IMR-90 (cell line): ENCODE data around the gene UMODL1. TPM values are rescaled to one million over a fixed set of nuclear protein-coding genes. Genes with fewer than 3 reads are reported as not detected.

Experiments
- ATAC-seq: fragments of 200-7000 bp; cut with Tn5 transposase; 2 replicates; pipeline ENCODE4 v1.9.1; 2020; ENCODE audit warnings: low read depth, mild to moderate bottlenecking, moderate library complexity
- BruUV-seq: library from RNA; stranded (reverse); fragments of 400-500 nt; replicated peaks from 2 replicates; lab custom pipeline; 2021; lab: Mats Ljungman, UMichigan
- CTCF ChIA-PET: fragments of 300-600 bp; formaldehyde crosslinking; extraction: SDS; loops from one replicate; lab custom pipeline; 2021; ENCODE audit warnings: antibody characterized with exemption; lab: Yijun Ruan, JAX
- POLR2A ChIA-PET: fragments of 300-600 bp; sonication (Branson Sonifier 250); formaldehyde crosslinking; loops from one replicate; lab custom pipeline; 2022; ENCODE audit warnings: antibody characterized with exemption; ENCODE audit not compliant: unreplicated experiment; lab: Charles Lee
- DNase-seq: peaks from one replicate; pipeline ENCODE4 v3.0.0; 2013
- H2AFZ ChIP-seq: replicated peaks from 2 replicates; pipeline ENCODE3; 2013; ENCODE audit warnings: low read length, mild to moderate bottlenecking; ENCODE audit not compliant: poor library complexity
- H2AK5ac ChIP-seq: 2 replicates; pipeline ENCODE4 v1.6.1; 2013; ENCODE audit warnings: low read depth, low read length, inconsistent platforms
- H2AK9ac ChIP-seq: replicated peaks from 2 replicates; pipeline ENCODE3; 2013; ENCODE audit warnings: mild to moderate bottlenecking, low read depth, low read length, moderate library complexity; ENCODE audit not compliant: poor library complexity
- H2BK120ac ChIP-seq: 2 replicates; pipeline ENCODE4 v1.6.1; 2013; ENCODE audit warnings: low read depth, low read length, inconsistent platforms
- H2BK15ac ChIP-seq: 3 replicates; pipeline ENCODE4 v1.6.1; 2013; ENCODE audit warnings: low read depth, low read length, inconsistent platforms
- H2BK20ac ChIP-seq: 2 replicates; pipeline ENCODE4 v1.6.1; 2013; ENCODE audit warnings: low read depth, mild to moderate bottlenecking, inconsistent platforms, low read length, moderate library complexity
- H2BK5ac ChIP-seq: 2 replicates; pipeline ENCODE4 v1.6.1; 2013; ENCODE audit warnings: mild to moderate bottlenecking, low read depth, low read length, inconsistent platforms; ENCODE audit not compliant: poor library complexity, severe bottlenecking
- H3K14ac ChIP-seq: replicated peaks from 2 replicates; pipeline ENCODE4 v1.6.1; 2013; ENCODE audit warnings: low read depth, low read length, inconsistent platforms
- H3K18ac ChIP-seq: 2 replicates; pipeline ENCODE4 v1.6.1; 2013; ENCODE audit warnings: low read depth, low read length, control low read depth
- H3K23ac ChIP-seq: 2 replicates; pipeline ENCODE4 v1.6.1; 2013; ENCODE audit warnings: low read depth, low read length, inconsistent platforms
- H3K27ac ChIP-seq: 2 replicates; pipeline ENCODE4 v1.5.1; 2013; ENCODE audit warnings: mild to moderate bottlenecking, control low read depth, low read length; ENCODE audit not compliant: insufficient read depth
- H3K27me3 ChIP-seq: 2 replicates; pipeline ENCODE4 v1.6.1; 2013; ENCODE audit warnings: low read length; ENCODE audit not compliant: control insufficient read depth, insufficient read depth
- H3K36me3 ChIP-seq: 2 replicates; pipeline ENCODE4 v1.6.1; 2013; ENCODE audit warnings: low read length, mixed read lengths; ENCODE audit not compliant: control insufficient read depth, insufficient read depth
- H3K4ac ChIP-seq: 2 replicates; pipeline ENCODE4 v1.6.1; 2013; ENCODE audit warnings: low read depth, low read length, inconsistent platforms
- H3K4me1 ChIP-seq: 2 replicates; pipeline ENCODE4 v1.6.1; 2013; ENCODE audit warnings: low read length, mixed read lengths; ENCODE audit not compliant: control insufficient read depth, insufficient read depth
- H3K4me2 ChIP-seq: 2 replicates; pipeline ENCODE4 v1.6.1; 2013; ENCODE audit warnings: low read depth, mild to moderate bottlenecking, control low read depth, low read length, moderate library complexity
- H3K4me3 ChIP-seq: 2 replicates; pipeline ENCODE4 v1.5.1; 2013; ENCODE audit warnings: low read depth, mild to moderate bottlenecking, control low read depth, low read length, moderate library complexity; ENCODE audit not compliant: insufficient read depth
- H3K56ac ChIP-seq: 2 replicates; pipeline ENCODE4 v1.6.1; 2013; ENCODE audit warnings: low read length, inconsistent platforms; ENCODE audit not compliant: insufficient read depth; ENCODE audit errors: extremely low read depth
- H3K79me1 ChIP-seq, 2 experiments: 2 replicates each; pipeline ENCODE4 v1.6.1; 2013; ENCODE audit warnings: low read length in 2 of 2, inconsistent platforms in 1 of 2, low read depth in 1 of 2
- H3K9ac ChIP-seq: 2 replicates; pipeline ENCODE4 v1.6.1; 2013; ENCODE audit warnings: low read depth, low read length, control low read depth
- H3K9me1 ChIP-seq: 2 replicates; pipeline ENCODE4 v1.6.1; 2013; ENCODE audit warnings: low read length, inconsistent platforms; ENCODE audit not compliant: insufficient read depth
- H3K9me3 ChIP-seq: 2 replicates; pipeline ENCODE4 v1.6.1; 2013; ENCODE audit warnings: low read length; ENCODE audit not compliant: control insufficient read depth, insufficient read depth
- H4K20me1 ChIP-seq: 2 replicates; pipeline ENCODE4 v1.6.1; 2013; ENCODE audit warnings: low read length, inconsistent platforms; ENCODE audit not compliant: insufficient read depth
- H4K5ac ChIP-seq: 2 replicates; pipeline ENCODE4 v1.6.1; 2013; ENCODE audit warnings: mild to moderate bottlenecking, low read depth, low read length, control low read depth
- H4K8ac ChIP-seq, 2 experiments: 2 replicates each; pipeline ENCODE4 v1.6.1; 2013; ENCODE audit warnings: low read depth in 2 of 2, low read length in 2 of 2, control low read depth in 1 of 2, inconsistent platforms in 1 of 2
- H4K91ac ChIP-seq: 2 replicates; pipeline ENCODE4 v1.6.1; 2013; ENCODE audit warnings: low read depth, low read length, inconsistent platforms; ENCODE audit not compliant: insufficient read depth
- BHLHE40 ChIP-seq: fragments of 150-350 bp; IDR thresholded peaks from 2 replicates; pipeline ENCODE4 v1.6.1; 2016; ENCODE audit warnings: mild to moderate bottlenecking, low read depth, low read length
- CEBPB ChIP-seq: IDR thresholded peaks from 2 replicates; pipeline ENCODE4 v1.6.1; 2012; ENCODE audit warnings: low read depth, low read length, improper control_type of control experiment
- CHD1 ChIP-seq: IDR thresholded peaks from 2 replicates; pipeline ENCODE4 v1.6.1; 2012; ENCODE audit warnings: low read depth, low read length, improper control_type of control experiment
- FOS ChIP-seq: fragments of 150-350 bp; IDR thresholded peaks from 2 replicates; pipeline ENCODE4 v1.6.1; 2016; ENCODE audit warnings: low read depth, low read length
- MAFK ChIP-seq: IDR thresholded peaks from 2 replicates; pipeline ENCODE4 v1.6.1; 2012; ENCODE audit warnings: low read depth, low read length, improper control_type of control experiment
- MAZ ChIP-seq: IDR thresholded peaks from 2 replicates; pipeline ENCODE4 v1.6.1; 2012; ENCODE audit warnings: low read depth, mild to moderate bottlenecking, low read length, improper control_type of control experiment, moderate library complexity, borderline replicate concordance
- MXI1 ChIP-seq: IDR thresholded peaks from 2 replicates; pipeline ENCODE4 v1.6.1; 2012; ENCODE audit warnings: low read depth, mild to moderate bottlenecking, low read length, moderate library complexity, borderline replicate concordance
- NFE2L2 ChIP-seq: fragments of 150-350 bp; IDR thresholded peaks from 2 replicates; pipeline ENCODE4 v1.6.1; 2016; ENCODE audit warnings: low read depth, mild to moderate bottlenecking, low read length
- POLR2A ChIP-seq: IDR thresholded peaks from 2 replicates; pipeline ENCODE4 v1.6.1; 2012; ENCODE audit warnings: mild to moderate bottlenecking, low read depth, low read length
- RAD21 ChIP-seq: IDR thresholded peaks from 2 replicates; pipeline ENCODE4 v1.6.1; 2012; ENCODE audit warnings: low read length, improper control_type of control experiment
- RCOR1 ChIP-seq: IDR thresholded peaks from 2 replicates; pipeline ENCODE4 v1.6.1; 2012; ENCODE audit warnings: mild to moderate bottlenecking, low read length, improper control_type of control experiment; ENCODE audit not compliant: insufficient replicate concordance
- RFX5 ChIP-seq: IDR thresholded peaks from 2 replicates; pipeline ENCODE4 v1.8.0; 2012; ENCODE audit warnings: low read depth, mild to moderate bottlenecking, low read length, moderate library complexity
- SMC3 ChIP-seq: fragments of 150-350 bp; IDR thresholded peaks from 2 replicates; pipeline ENCODE4 v1.6.1; 2016; ENCODE audit warnings: low read depth, mild to moderate bottlenecking, antibody characterized with exemption, low read length, moderate library complexity
- WGBS, 2 experiments: methylation state at CpG; one replicate each; pipeline versions ENCODE4 v1.1.5 to v1.1.7; 2013; ENCODE audit warnings: missing lambda C conversion rate in 2 of 2; ENCODE audit not compliant: insufficient read length in 1 of 2; ENCODE audit errors: extremely low coverage in 2 of 2; 5-methylcytosine and 5-hydroxymethylcytosine counted together
- dilution Hi-C: fragments of 300-500 bp; cut with HindIII; formaldehyde crosslinking; loops from one replicate; pipeline ENCODE4 v1.14.3; 2018; ENCODE audit warnings: low sequenced_read_pairs; ENCODE audit not compliant: unreplicated experiment
- in situ Hi-C: fragments of 300-500 bp; cut with MboI; formaldehyde crosslinking; loops from 3 replicates; pipeline ENCODE4 v1.14.3; 2019; ENCODE audit warnings: low sequenced_read_pairs, inconsistent platforms, mixed read lengths
- intact Hi-C: fragments of 100-400 bp; cut with micrococcal nuclease; formaldehyde crosslinking; loops from 2 replicates; pipeline ENCODE4 v1.10.0; 2022
- polyA plus RNA-seq, 3 experiments: library from polyadenylated mRNA; depleted of rRNA; stranded (reverse); fragments of >200 nt; gene quantifications; 2 replicates each; pipeline ENCODE4 v1.2.3, GENCODE V29; 2012; ENCODE audit warnings: low replicate concordance in 1 of 3
- total RNA-seq: library from RNA; depleted of rRNA; stranded (reverse); fragments of >200 nt; gene quantifications from 2 replicates; pipeline ENCODE4 v1.2.3, GENCODE V29; 2012
- TF ChIP-seq, protein P1 (sequence below): fragments of 150-350 bp; IDR thresholded peaks from 2 replicates; pipeline ENCODE4 v1.6.1; 2016; ENCODE audit warnings: low read depth, mild to moderate bottlenecking, low read length, moderate library complexity, borderline replicate concordance
- TF ChIP-seq, protein P2 (sequence below): conservative IDR thresholded peaks from 2 replicates; pipeline ENCODE4 v1.5.1; 2012; ENCODE audit warnings: mild to moderate bottlenecking, low read depth, low read length, improper control_type of control experiment
- TF ChIP-seq, protein P3 (sequence below): fragments of 150-350 bp; IDR thresholded peaks from 2 replicates; pipeline ENCODE4 v1.6.1; 2017; ENCODE audit warnings: mild to moderate bottlenecking, antibody characterized with exemption, low read length, low read depth

Gene UMODL1
- total and polyA plus RNA-seq, 2 of the 4 experiments (the other 2 are of a cell fraction) = 0.02 TPM; not detected in 1

DNA sequence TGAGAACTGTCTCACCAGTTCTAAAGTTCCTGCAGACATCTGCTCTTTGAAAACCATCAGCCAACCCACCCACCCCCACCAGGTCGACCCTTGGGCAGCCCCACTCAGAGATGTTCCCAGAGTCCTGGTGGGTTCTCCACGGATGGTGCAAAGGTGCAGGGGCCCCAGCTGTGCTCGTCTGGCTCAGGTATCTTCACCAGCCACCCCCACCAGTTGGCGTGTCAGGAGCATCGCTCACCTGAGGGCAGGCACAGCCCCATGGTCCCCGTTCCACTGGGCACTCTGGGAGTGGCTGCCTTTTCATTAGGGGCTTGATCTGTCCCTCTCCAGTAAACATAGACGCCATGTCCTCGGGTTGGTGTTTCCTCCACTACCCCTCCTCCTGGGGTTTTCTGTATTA lies 70.5 kb downstream of the UMODL1 start:
- no peak for DNase-seq
- no peak overlapping the region for H4K5ac ChIP-seq
- dilution Hi-C loops = no loop called here
- no peak overlapping the region for H2AFZ ChIP-seq
- no peak overlapping the region for H4K91ac ChIP-seq
- no peak overlapping the region for H2BK5ac ChIP-seq
- H2BK15ac ChIP-seq = no peak overlapping the region
- no peak overlapping the region for H2BK20ac ChIP-seq
- ATAC-seq = no peak
- peaks cover 16% of the 10 kb centered on the region for H3K27me3 ChIP-seq
- H3K9ac ChIP-seq = no peak overlapping the region
- 62% methylated on average over 4 of the region's 8 CpGs; no CpG with 5 or more reads in 1 of the 2 experiments for WGBS, 2 experiments
- no peak overlapping the region for H3K4me3 ChIP-seq
- no peak overlapping the region for H3K4me2 ChIP-seq
- no peak overlapping the region for H2AK9ac ChIP-seq
- no peak overlapping the region for H3K23ac ChIP-seq
- no peaks in the 10 kb centered on the region for H3K9me3 ChIP-seq
- H3K4ac ChIP-seq = no peak overlapping the region
- in situ Hi-C loops = loop anchor here (10.0 kb wide), 1 partner anchor 433 kb away; no protein-coding TSS in a partner anchor
- H2BK120ac ChIP-seq = no peak overlapping the region
- no peak overlapping the region for H2AK5ac ChIP-seq
- H3K79me1 ChIP-seq = no peaks in the 10 kb centered on the region
- CTCF ChIA-PET = no interaction called here
- no peaks in the 10 kb centered on the region for H3K9me1 ChIP-seq
- TF ChIP-seq RAD21 = no peak
- TF ChIP-seq MAFK = no peak
- TF ChIP-seq MXI1 = no peak
- TF ChIP-seq, protein P1, sequence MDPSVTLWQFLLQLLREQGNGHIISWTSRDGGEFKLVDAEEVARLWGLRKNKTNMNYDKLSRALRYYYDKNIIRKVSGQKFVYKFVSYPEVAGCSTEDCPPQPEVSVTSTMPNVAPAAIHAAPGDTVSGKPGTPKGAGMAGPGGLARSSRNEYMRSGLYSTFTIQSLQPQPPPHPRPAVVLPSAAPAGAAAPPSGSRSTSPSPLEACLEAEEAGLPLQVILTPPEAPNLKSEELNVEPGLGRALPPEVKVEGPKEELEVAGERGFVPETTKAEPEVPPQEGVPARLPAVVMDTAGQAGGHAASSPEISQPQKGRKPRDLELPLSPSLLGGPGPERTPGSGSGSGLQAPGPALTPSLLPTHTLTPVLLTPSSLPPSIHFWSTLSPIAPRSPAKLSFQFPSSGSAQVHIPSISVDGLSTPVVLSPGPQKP = no peak
- TF ChIP-seq BHLHE40 = no peak
- TF ChIP-seq CEBPB = no peak
- no peak for TF ChIP-seq CHD1
- no peak for TF ChIP-seq RCOR1
- no peak for TF ChIP-seq NFE2L2
- no peak for TF ChIP-seq MAZ
- no peak for TF ChIP-seq SMC3
- TF ChIP-seq POLR2A = no peak
- TF ChIP-seq, protein P2, sequence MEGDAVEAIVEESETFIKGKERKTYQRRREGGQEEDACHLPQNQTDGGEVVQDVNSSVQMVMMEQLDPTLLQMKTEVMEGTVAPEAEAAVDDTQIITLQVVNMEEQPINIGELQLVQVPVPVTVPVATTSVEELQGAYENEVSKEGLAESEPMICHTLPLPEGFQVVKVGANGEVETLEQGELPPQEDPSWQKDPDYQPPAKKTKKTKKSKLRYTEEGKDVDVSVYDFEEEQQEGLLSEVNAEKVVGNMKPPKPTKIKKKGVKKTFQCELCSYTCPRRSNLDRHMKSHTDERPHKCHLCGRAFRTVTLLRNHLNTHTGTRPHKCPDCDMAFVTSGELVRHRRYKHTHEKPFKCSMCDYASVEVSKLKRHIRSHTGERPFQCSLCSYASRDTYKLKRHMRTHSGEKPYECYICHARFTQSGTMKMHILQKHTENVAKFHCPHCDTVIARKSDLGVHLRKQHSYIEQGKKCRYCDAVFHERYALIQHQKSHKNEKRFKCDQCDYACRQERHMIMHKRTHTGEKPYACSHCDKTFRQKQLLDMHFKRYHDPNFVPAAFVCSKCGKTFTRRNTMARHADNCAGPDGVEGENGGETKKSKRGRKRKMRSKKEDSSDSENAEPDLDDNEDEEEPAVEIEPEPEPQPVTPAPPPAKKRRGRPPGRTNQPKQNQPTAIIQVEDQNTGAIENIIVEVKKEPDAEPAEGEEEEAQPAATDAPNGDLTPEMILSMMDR = no peak
- TF ChIP-seq FOS = no peak
- TF ChIP-seq RFX5 = no peak
- TF ChIP-seq, protein P3, sequence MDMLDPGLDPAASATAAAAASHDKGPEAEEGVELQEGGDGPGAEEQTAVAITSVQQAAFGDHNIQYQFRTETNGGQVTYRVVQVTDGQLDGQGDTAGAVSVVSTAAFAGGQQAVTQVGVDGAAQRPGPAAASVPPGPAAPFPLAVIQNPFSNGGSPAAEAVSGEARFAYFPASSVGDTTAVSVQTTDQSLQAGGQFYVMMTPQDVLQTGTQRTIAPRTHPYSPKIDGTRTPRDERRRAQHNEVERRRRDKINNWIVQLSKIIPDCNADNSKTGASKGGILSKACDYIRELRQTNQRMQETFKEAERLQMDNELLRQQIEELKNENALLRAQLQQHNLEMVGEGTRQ = no peak
- H3K27ac ChIP-seq = no peak overlapping the region
- H3K14ac ChIP-seq = no peak overlapping the region
- H4K20me1 ChIP-seq = no peaks in the 10 kb centered on the region
- intact Hi-C loops = loop anchor here (10.0 kb wide), 2 partner anchors 433 to 673 kb away; no protein-coding TSS in a partner anchor
- BruUV-seq = no TSS peak
- no peak overlapping the region for H3K18ac ChIP-seq
- POLR2A ChIA-PET = no interaction called here
- no peaks in the 10 kb centered on the region for H3K36me3 ChIP-seq
- no peak overlapping the region for H3K56ac ChIP-seq
- H3K4me1 ChIP-seq = no peaks in the 10 kb centered on the region
- H4K8ac ChIP-seq = no peak overlapping the region
